Right lobe of liver (tissue), 6 donors: ENCODE data around the gene HOXD13. TPM values are rescaled to one million over a fixed set of nuclear protein-coding genes. Genes with fewer than 3 reads are reported as not detected.

ENCODE experiments used
- ATAC-seq, 4 donors: fragments of 200-7000 bp; cut with Tn5 transposase; one replicate each; pipeline ENCODE4 v1.9.1; 2020; ENCODE audit warnings: mild to moderate bottlenecking in 4 of 4, moderate library complexity in 4 of 4
- DNase-seq, 3 donors: peaks; one replicate each; pipeline ENCODE4 v3.0.0-alpha.2; 2020
- H3K27ac ChIP-seq, 3 donors: fragments of 200-600 bp; one replicate each; pipeline ENCODE4 v1.8.0; 2022
- H3K27me3 ChIP-seq, 2 donors: fragments of 200-600 bp; one replicate each; pipeline ENCODE4 v1.8.0; 2022
- H3K36me3 ChIP-seq, 4 donors: fragments of 200-600 bp; sonication (generic) in 1 of 4; one replicate each; pipeline versions ENCODE4 v1.5.1 to v1.8.0; 2017 to 2022; ENCODE audit warnings: control low read depth in 1 of 4
- H3K4me1 ChIP-seq, 4 donors: fragments of 200-600 bp; sonication (generic) in 1 of 4; one replicate each; pipeline versions ENCODE4 v1.5.1 to v1.8.0; 2017 to 2022; ENCODE audit warnings: control low read depth in 1 of 4
- H3K4me3 ChIP-seq, 3 donors: fragments of 200-600 bp; one replicate each; pipeline ENCODE4 v1.8.0; 2022
- H3K9me3 ChIP-seq, 4 donors: fragments of 200-600 bp; sonication (generic) in 1 of 4; one replicate each; pipeline versions ENCODE4 v1.5.1 to v1.8.0; 2017 to 2022; ENCODE audit warnings: control low read depth in 1 of 4
- CTCF ChIP-seq, 4 donors: fragments of 200-600 bp in 3 of 4; fragments of 450-650 bp in 1 of 4; IDR thresholded peaks; one replicate each; pipeline versions ENCODE4 v1.5.1 to v1.8.0; 2016 to 2022; ENCODE audit warnings: antibody characterized with exemption in 4 of 4, mild to moderate bottlenecking in 2 of 4
- POLR2A ChIP-seq: fragments of 450-650 bp; IDR thresholded peaks from one replicate; pipeline ENCODE4 v1.6.1; 2017; ENCODE audit warnings: antibody characterized with exemption, mild to moderate bottlenecking
- WGBS: methylation state at CpG from one replicate; pipeline ENCODE4 v1.1.6; 2018; ENCODE audit warnings: low coverage, low lambda C conversion rate; ENCODE audit not compliant: insufficient coverage; ENCODE audit errors: missing lambda C conversion rate; 5-methylcytosine and 5-hydroxymethylcytosine counted together
- intact Hi-C, 2 donors: fragments of 100-400 bp; cut with DNase I; formaldehyde crosslinking; loops; one replicate each; pipeline versions ENCODE4 v1.11.2 to v1.14.1; 2022
- total RNA-seq, 6 experiments: library from RNA; depleted of rRNA in 2 of 6; stranded (reverse); fragments of >200 nt in 2 of 6; fragmentation: NEBNext Ultra II Directional in 3 of 6; extraction: Animal tissue kit (Norgen Biotek cat#: 25700) in 3 of 6; gene quantifications; one replicate each; pipeline versions ENCODE4 v1.1.0 to v1.2.4, GENCODE V29; 2016 to 2023
- donor health status: DM: no; HTN: yes; CAD: no.
- donor health status: DM: no; HTN: no; CAD: no.
- donor health status: DM: no; HTN: no; CAD: no.
- donor health status: DM: no; HTN: yes; CAD: no.
- donor health status: DM: no; HTN: yes; CAD: no.

The HOXD13 gene
- total RNA-seq, 6 experiments from 2014 or later: not detected

DNA sequence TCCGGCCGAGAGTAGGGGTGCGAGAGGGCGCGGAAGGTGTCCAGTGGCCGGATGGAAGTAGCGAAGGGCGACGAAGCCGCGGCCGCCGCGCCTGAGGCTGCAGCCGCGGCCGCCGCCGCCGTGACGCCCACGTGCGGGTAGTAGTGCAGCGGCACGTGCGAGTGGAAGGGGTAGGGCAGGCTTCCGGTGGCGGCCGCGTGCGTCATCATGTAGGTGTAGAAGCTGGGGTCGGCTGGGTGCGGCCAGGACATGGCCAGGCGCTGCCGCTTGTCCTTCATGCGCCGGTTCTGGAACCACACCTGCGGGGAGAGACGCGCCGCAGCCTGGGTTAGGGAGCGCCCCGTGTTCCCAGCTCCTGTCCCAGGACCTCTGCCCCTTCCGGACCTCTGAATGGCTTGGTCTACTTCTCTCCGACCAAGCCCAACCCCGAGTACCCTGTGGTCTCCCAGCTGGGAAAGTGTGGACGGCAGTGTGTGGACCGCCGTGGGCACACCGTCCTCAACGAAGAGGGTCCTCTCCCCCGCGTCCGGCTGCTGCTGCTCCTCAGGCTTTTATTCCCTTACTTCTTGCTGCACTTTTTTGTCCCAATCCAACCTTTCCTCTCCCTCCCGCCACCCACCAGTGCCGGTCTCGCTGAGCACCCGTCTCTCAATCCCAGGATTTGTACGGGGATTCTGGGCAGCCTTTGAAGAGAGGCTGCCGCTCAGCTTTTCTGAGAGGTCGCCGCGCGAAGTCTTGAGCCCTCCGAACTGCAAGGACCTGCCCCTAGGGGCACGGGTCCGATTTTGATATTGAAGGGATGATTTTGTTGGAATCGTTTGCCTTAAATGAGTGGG, 11.8 kb upstream of the HOXD13 start:
- Histone ChIP-seq H3K27ac (no peak overlapping the region), H3K27me3 (peaks cover 39 to 86% of the 10 kb centered on the region in 2 donors), H3K4me1 (peaks cover 0 to 6% (median 0%) of the 10 kb centered on the region in 4 donors), H3K4me3 (no peak overlapping the region), H3K9me3 (no peaks in the 10 kb centered on the region), H3K36me3 (no peaks in the 10 kb centered on the region)
- intact Hi-C loops: loop anchor here in 1 of 2 donors (10.0 kb wide), 1 partner anchor 396 kb away; no protein-coding TSS in a partner anchor
- TF ChIP-seq CTCF (IDR thresholded peaks at IDR 0.05) (no peak), POLR2A (no peak)
- ATAC-seq (no peak), DNase-seq (no peak)
- WGBS: 12% methylated on average over 25 of the region's 68 CpGs

DNA sequence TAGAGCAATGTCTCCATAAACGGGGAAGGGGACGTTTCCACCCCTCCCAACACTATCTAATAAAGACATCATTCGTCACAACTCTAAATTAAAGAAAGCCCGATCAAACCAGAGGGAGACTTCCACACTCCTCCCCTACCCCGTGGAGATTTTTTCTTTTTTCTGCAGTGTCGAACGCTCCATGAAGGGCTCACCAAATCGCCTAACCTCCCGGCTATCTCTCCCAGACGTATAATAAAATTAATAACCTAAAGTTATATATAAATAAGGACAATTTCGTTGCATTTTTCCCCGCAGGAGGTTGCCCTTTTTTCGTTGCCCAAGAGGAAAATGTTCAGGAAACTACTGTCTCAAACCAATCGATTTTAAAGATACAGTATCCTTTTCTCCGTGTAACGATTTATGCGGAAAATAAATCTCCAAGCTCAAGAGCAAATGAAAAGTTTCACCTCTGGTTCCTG, 11.1 kb upstream of the HOXD13 start:
- TF ChIP-seq CTCF (IDR thresholded peaks at IDR 0.05) (no peak), POLR2A (no peak)
- H3K27ac ChIP-seq: no peak overlapping the region
- intact Hi-C loops: loop anchor here in 1 of 2 donors (10.0 kb wide), 1 partner anchor 397 kb away; no protein-coding TSS in a partner anchor
- WGBS: 12% methylated on average over 17 of the region's 17 CpGs
- no peak for ATAC-seq
- H3K9me3 ChIP-seq: no peaks in the 10 kb centered on the region
- no peak for DNase-seq
- H3K4me1 ChIP-seq: peaks cover 0 to 6% (median 0%) of the 10 kb centered on the region in 4 donors
- no peak overlapping the region for H3K4me3 ChIP-seq
- no peaks in the 10 kb centered on the region for H3K36me3 ChIP-seq
- peaks cover 41 to 80% of the 10 kb centered on the region in 2 donors for H3K27me3 ChIP-seq

GRCh38 chr2:176081837-176082524, 10.5 kb upstream of the HOXD13 start:
- intact Hi-C loops: loop anchor here in 1 of 2 donors (10.0 kb wide), 1 partner anchor 397 kb away; no protein-coding TSS in a partner anchor
- DNase-seq: no peak
- no peak for TF ChIP-seq POLR2A
- TF ChIP-seq CTCF (IDR thresholded peaks at IDR 0.05): no peak
- Histone ChIP-seq H3K4me1 (peaks cover 0 to 6% (median 0%) of the 10 kb centered on the region in 4 donors), H3K4me3 (no peak overlapping the region), H3K27ac (no peak overlapping the region), H3K36me3 (no peaks in the 10 kb centered on the region), H3K9me3 (no peaks in the 10 kb centered on the region), H3K27me3 (peaks cover 43 to 80% of the 10 kb centered on the region in 2 donors)
- ATAC-seq: no peak
- WGBS: 4% methylated on average over 15 of the region's 62 CpGs

DNA sequence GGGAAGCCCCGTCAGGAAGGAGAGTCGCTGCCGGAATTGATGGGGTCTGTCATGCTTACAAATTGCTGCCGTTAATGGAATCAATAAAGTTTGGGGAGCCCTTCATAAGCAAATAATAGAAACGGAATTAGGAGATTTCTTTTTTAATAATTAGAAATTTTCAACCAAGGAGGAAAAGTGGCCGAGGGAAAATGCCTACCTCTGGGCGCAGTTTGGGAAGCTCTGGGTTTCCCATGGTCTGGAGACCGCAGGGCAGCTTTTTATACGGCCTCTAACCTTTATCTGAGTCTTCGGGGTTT, 10.0 kb upstream of the HOXD13 start:
- Histone ChIP-seq H3K36me3 (no peaks in the 10 kb centered on the region), H3K27me3 (peaks cover 46 to 80% of the 10 kb centered on the region in 2 donors), H3K27ac (no peak overlapping the region), H3K4me3 (no peak overlapping the region), H3K9me3 (no peaks in the 10 kb centered on the region), H3K4me1 (peaks cover 0 to 6% (median 0%) of the 10 kb centered on the region in 4 donors)
- ATAC-seq (no peak), DNase-seq (no peak)
- TF ChIP-seq CTCF (IDR thresholded peaks at IDR 0.05) (no peak), POLR2A (no peak)
- intact Hi-C loops: loop anchor here in 1 of 2 donors (10.0 kb wide), 1 partner anchor 398 kb away; no protein-coding TSS in a partner anchor
- 7% methylated on average over 10 of the region's 10 CpGs for WGBS
